Pancreas (tissue), 10 donors: ENCODE results near the gene TGM2. TPM values are rescaled to one million over a fixed set of nuclear protein-coding genes. Genes with fewer than 3 reads are reported as not detected.

ENCODE experiments used
- ATAC-seq, 4 donors: fragments of 200-7000 bp; cut with Tn5 transposase; one replicate each; pipeline versions ENCODE4 v1.8.0 to v1.9.1; 2020; ENCODE audit warnings: mild to moderate bottlenecking in 4 of 4, moderate library complexity in 4 of 4
- DNase-seq, 6 donors: peaks; one replicate each; pipeline ENCODE4 v3.0.0-alpha.2; 2020
- FAIRE-seq: peaks from 2 replicates; lab custom pipeline; 2012; peaks lifted over from hg19 to GRCh38; lab: Jason Lieb, UNC
- H3K27ac ChIP-seq, 4 donors: fragments of 200-600 bp; sonication (generic); 1 replicate in 3 of 4; 2 replicates in 1 of 4; pipeline versions ENCODE4 v1.5.0 to v1.8.0; 2020
- H3K27me3 ChIP-seq, 4 donors: fragments of 200-600 bp; one replicate each; pipeline ENCODE4 v1.8.0; 2021
- H3K36me3 ChIP-seq, 3 donors: fragments of 200-600 bp; sonication (generic) in 1 of 3; one replicate each; pipeline versions ENCODE4 v1.5.0 to v1.8.0; 2020 to 2021
- H3K4me1 ChIP-seq, 3 donors: fragments of 200-600 bp; one replicate each; pipeline ENCODE4 v1.8.0; 2021
- H3K4me3 ChIP-seq, 4 donors: fragments of 200-600 bp; sonication (generic) in 2 of 4; one replicate each; pipeline versions ENCODE4 v1.5.0 to v1.8.0; 2020 to 2021
- H3K9me3 ChIP-seq, 4 donors: fragments of 200-600 bp; one replicate each; pipeline ENCODE4 v1.8.0; 2021
- CTCF ChIP-seq, 4 donors: fragments of 200-600 bp; sonication (generic) in 3 of 4; IDR thresholded peaks; one replicate each; pipeline versions ENCODE4 v1.5.0 to v1.8.0; 2021; ENCODE audit warnings: antibody characterized with exemption in 4 of 4
- WGBS, 2 donors: extraction: QIAGEN DNeasy Blood & Tissue Kit; methylation state at CpG; one replicate each; pipeline ENCODE4 v1.1.7; 2013; 5-methylcytosine and 5-hydroxymethylcytosine counted together
- intact Hi-C, 3 donors: fragments of 100-400 bp; cut with DNase I; formaldehyde crosslinking; loops; one replicate each; pipeline versions ENCODE4 v1.11.1 to v1.14.2; 2022
- polyA plus RNA-seq, 2 donors: library from polyadenylated mRNA; stranded (reverse); fragments of 200-250 nt; gene quantifications; one replicate each; pipeline ENCODE4 v1.2.3, GENCODE V29; 2013
- total RNA-seq, 6 donors: library from RNA; stranded (reverse); fragmentation: NEBNext Ultra II Directional in 4 of 6; extraction: Animal tissue kit (Norgen Biotek cat#: 25700) in 4 of 6; gene quantifications; one replicate each; pipeline versions ENCODE4 v1.2.1 to v1.2.4, GENCODE V29; 2021 to 2023
- donor health status: healthy with polysubstance abuse.
- donor health status: DM: no; HTN: no; CAD: no; lungs with moderate emphysema.
- donor health status: DM: no; HTN: no; CAD: no.
- donor health status: control.
- donor health status: control.
- donor health status: Bipolar disorder and iron deficiency.
- donor health status: DM: yes; HTN: yes; CAD: no.
- donor health status: DM: no; HTN: no; CAD: no.
- donor health status: DM: no; HTN: no; CAD: no.
- donor health status: DM: yes; HTN: yes; CAD: no.

The TGM2 gene
- total and polyA plus RNA-seq, 8 donors = 3.7 to 92.6 (median 10.8) TPM

- ATAC-seq (no peak), DNase-seq (peak in 2 of 6 donors; percentile 33 to 41), FAIRE-seq (no peak)
- TF ChIP-seq CTCF (IDR thresholded peaks at IDR 0.05) = no peak
- no peaks in the 10 kb centered on the region for H3K9me3 ChIP-seq
- peaks cover 0 to 18% (median 0%) of the 10 kb centered on the region in 3 donors for H3K4me1 ChIP-seq
- no peak overlapping the region for H3K4me3 ChIP-seq
- H3K27me3 ChIP-seq = no peaks in the 10 kb centered on the region
- 83 to 89% methylated on average over 19 of the region's 19 CpGs for WGBS, 2 donors
- H3K36me3 ChIP-seq = no peaks in the 10 kb centered on the region
- no peak overlapping the region for H3K27ac ChIP-seq
- intact Hi-C loops = no loop called here
Observed at GRCh38 chr20:38130687-38131587, 34.1 kb downstream of the TGM2 start.

GRCh38 chr20:38129893-38130609, 35.0 kb downstream of the TGM2 start:
- Histone ChIP-seq H3K27ac (no peak overlapping the region), H3K4me3 (no peak overlapping the region), H3K4me1 (peaks cover 0 to 27% (median 0%) of the 10 kb centered on the region in 3 donors), H3K36me3 (no peaks in the 10 kb centered on the region), H3K27me3 (no peaks in the 10 kb centered on the region), H3K9me3 (no peaks in the 10 kb centered on the region)
- ATAC-seq (no peak), DNase-seq (peak in 2 of 6 donors; percentile 30 to 51), FAIRE-seq (no peak)
- no peak for TF ChIP-seq CTCF (IDR thresholded peaks at IDR 0.05)
- 89 to 90% methylated on average over 15 of the region's 15 CpGs for WGBS, 2 donors
- intact Hi-C loops = no loop called here

GRCh38 chr20:38129248-38129865, 35.7 kb downstream of the TGM2 start:
- no peak for TF ChIP-seq CTCF (IDR thresholded peaks at IDR 0.05)
- intact Hi-C loops = no loop called here
- H3K4me3 ChIP-seq = no peak overlapping the region
- WGBS, 2 donors = 88 to 95% methylated on average over 6 of the region's 6 CpGs
- ATAC-seq (no peak), FAIRE-seq (no peak), DNase-seq (peak in 2 of 6 donors; percentile 7 to 8)
- H3K27ac ChIP-seq = no peak overlapping the region
- no peaks in the 10 kb centered on the region for H3K27me3 ChIP-seq
- no peaks in the 10 kb centered on the region for H3K36me3 ChIP-seq
- no peaks in the 10 kb centered on the region for H3K9me3 ChIP-seq
- peaks cover 0 to 24% (median 0%) of the 10 kb centered on the region in 3 donors for H3K4me1 ChIP-seq

GRCh38 chr20:38128691-38129090, 36.4 kb downstream of the TGM2 start:
- no peak for FAIRE-seq
- no peak overlapping the region for H3K27ac ChIP-seq

More at GRCh38 chr20:38128691-38129090, 36.4 kb downstream of the TGM2 start:
- WGBS, 2 donors = 82 to 91% methylated on average over 2 of the region's 2 CpGs
- H3K27me3 ChIP-seq = no peaks in the 10 kb centered on the region
- H3K4me3 ChIP-seq = no peak overlapping the region
- DNase-seq = peak in 2 of 6 donors; percentile 13 to 42
- H3K9me3 ChIP-seq = no peaks in the 10 kb centered on the region
- peaks cover 0 to 24% (median 0%) of the 10 kb centered on the region in 3 donors for H3K4me1 ChIP-seq
- ATAC-seq = no peak
- no peak for TF ChIP-seq CTCF (IDR thresholded peaks at IDR 0.05)
- no peaks in the 10 kb centered on the region for H3K36me3 ChIP-seq
- intact Hi-C loops = no loop called here
